H1 (cell line): ENCODE data around the gene FAM114A2. TPM values are rescaled to one million over a fixed set of nuclear protein-coding genes. Genes with fewer than 3 reads are reported as not detected.

ENCODE experiments used
- CTCF ChIA-PET: fragments of 300-600 bp; sonication (Branson Sonifier 250); formaldehyde crosslinking; loops from one replicate; lab custom pipeline; 2021; ENCODE audit not compliant: partially characterized antibody; lab: Charles Lee
- POLR2A ChIA-PET: fragments of 300-600 bp; sonication (Branson Sonifier 250); formaldehyde crosslinking; loops from one replicate; lab custom pipeline; 2021; ENCODE audit warnings: inconsistent platforms; ENCODE audit not compliant: partially characterized antibody; lab: Charles Lee
- DNase-seq, 2 experiments: peaks; one replicate each; pipeline versions ENCODE4 v3.0.0 to v3.0.0-alpha.2; 2010 to 2022; ENCODE audit warnings: low spot score in 2 of 2, low read depth in 1 of 2, mixed read lengths in 1 of 2
- FAIRE-seq: peaks from 2 replicates; lab custom pipeline; 2011; peaks lifted over from hg19 to GRCh38; lab: Jason Lieb, UNC
- H2AFZ ChIP-seq: 2 replicates; pipeline ENCODE4 v1.8.1; 2012; ENCODE audit warnings: low read length, inconsistent platforms
- H2AK5ac ChIP-seq: 2 replicates; pipeline ENCODE4 v1.6.1; 2013; ENCODE audit warnings: low read depth, low read length
- H2BK120ac ChIP-seq: replicated peaks from 2 replicates; pipeline ENCODE3; 2013; ENCODE audit warnings: low read depth, low read length, inconsistent platforms
- H2BK12ac ChIP-seq: 2 replicates; pipeline ENCODE4 v1.6.1; 2013; ENCODE audit warnings: low read depth, low read length
- H2BK15ac ChIP-seq: 2 replicates; pipeline ENCODE4 v1.6.1; 2013; ENCODE audit warnings: low read length
- H2BK20ac ChIP-seq: 2 replicates; pipeline ENCODE4 v1.6.1; 2013; ENCODE audit warnings: low read length
- H2BK5ac ChIP-seq: 2 replicates; pipeline ENCODE4 v1.6.1; 2013; ENCODE audit warnings: low read depth, low read length
- H3K14ac ChIP-seq: 2 replicates; pipeline ENCODE4 v1.6.1; 2013; ENCODE audit warnings: inconsistent platforms; ENCODE audit not compliant: insufficient read length
- H3K18ac ChIP-seq: 2 replicates; pipeline ENCODE4 v1.6.1; 2013; ENCODE audit warnings: low read length; ENCODE audit errors: extremely low read depth
- H3K23ac ChIP-seq: 2 replicates; pipeline ENCODE4 v1.6.1; 2013; ENCODE audit warnings: inconsistent platforms; ENCODE audit not compliant: insufficient read length
- H3K23me2 ChIP-seq: 2 replicates; pipeline ENCODE4 v1.6.1; 2013; ENCODE audit warnings: low read depth, low read length
- H3K27ac ChIP-seq: 2 replicates; pipeline ENCODE4 v1.6.1; 2011; ENCODE audit warnings: low read depth, low read length, inconsistent platforms
- H3K27me3 ChIP-seq, 4 experiments: replicated peaks in 1 of 4; 1 replicate in 1 of 4; 2 replicates in 3 of 4; pipeline versions ENCODE4 v1.6.1 to v1.8.1; 2011 to 2013; ENCODE audit warnings: low read length in 3 of 4, mild to moderate bottlenecking in 3 of 4, inconsistent platforms in 2 of 4, mixed read lengths in 2 of 4, moderate library complexity in 1 of 4; ENCODE audit not compliant: control insufficient read depth in 3 of 4, insufficient read depth in 3 of 4; ENCODE audit errors: extremely low read depth in 1 of 4
- H3K36me3 ChIP-seq, 4 experiments: 2 replicates each; pipeline versions ENCODE4 v1.6.1 to v1.8.1; 2011 to 2013; ENCODE audit warnings: mild to moderate bottlenecking in 4 of 4, low read length in 3 of 4, moderate library complexity in 2 of 4, control low read depth in 1 of 4, inconsistent platforms in 1 of 4; ENCODE audit not compliant: insufficient read depth in 4 of 4, control insufficient read depth in 2 of 4
- H3K4ac ChIP-seq: replicated peaks from 2 replicates; pipeline ENCODE3; 2013; ENCODE audit warnings: low read length, low read depth, mixed read lengths, inconsistent platforms; ENCODE audit not compliant: insufficient read length
- H3K4me1 ChIP-seq, 4 experiments: replicated peaks in 1 of 4; 1 replicate in 1 of 4; 2 replicates in 3 of 4; pipeline versions ENCODE4 v1.6.1 to v1.8.1; 2011 to 2013; ENCODE audit warnings: low read length in 3 of 4, inconsistent platforms in 2 of 4, mixed read lengths in 1 of 4; ENCODE audit not compliant: insufficient read depth in 4 of 4, control insufficient read depth in 3 of 4
- H3K4me2 ChIP-seq, 2 experiments: 2 replicates each; pipeline versions ENCODE4 v1.6.1 to v1.8.1; 2011 to 2013; ENCODE audit warnings: low read depth in 2 of 2, low read length in 2 of 2, control low read depth in 1 of 2, inconsistent platforms in 1 of 2, mild to moderate bottlenecking in 1 of 2; ENCODE audit not compliant: insufficient read depth in 1 of 2
- H3K4me3 ChIP-seq, 4 experiments: fragments of 200-600, 300-600 bp in 1 of 4; sonication (generic), shearing (Covaris generic), sonication (Bioruptor Twin) in 1 of 4; 2 replicates each; pipeline versions ENCODE4 v1.5.1 to v1.8.1; 2011 to 2016; ENCODE audit warnings: low read length in 4 of 4, low read depth in 3 of 4, control low read depth in 2 of 4, inconsistent platforms in 2 of 4, mild to moderate bottlenecking in 2 of 4, mixed read lengths in 1 of 4, moderate library complexity in 1 of 4; ENCODE audit not compliant: insufficient read depth in 2 of 4; ENCODE audit errors: extremely low read depth in 1 of 4
- H3K56ac ChIP-seq: replicated peaks from 2 replicates; pipeline ENCODE3; 2013; ENCODE audit warnings: low read depth, mild to moderate bottlenecking, mixed read lengths, low read length, inconsistent platforms; ENCODE audit not compliant: insufficient read length
- H3K79me1 ChIP-seq: 2 replicates; pipeline ENCODE4 v1.6.1; 2013; ENCODE audit warnings: low read depth, low read length, control low read depth
- H3K79me2 ChIP-seq, 2 experiments: 2 replicates each; pipeline versions ENCODE4 v1.6.1 to v1.8.1; 2012 to 2013; ENCODE audit warnings: low read length in 2 of 2, mild to moderate bottlenecking in 2 of 2, inconsistent platforms in 1 of 2; ENCODE audit not compliant: insufficient read depth in 2 of 2, control insufficient read depth in 1 of 2
- H3K9ac ChIP-seq, 4 experiments: replicated peaks in 1 of 4; 1 replicate in 1 of 4; 2 replicates in 3 of 4; pipeline versions ENCODE4 v1.6.1 to v1.8.1; 2011 to 2013; ENCODE audit warnings: low read depth in 3 of 4, low read length in 3 of 4, control low read depth in 2 of 4, mild to moderate bottlenecking in 2 of 4, moderate library complexity in 2 of 4, inconsistent platforms in 1 of 4; ENCODE audit errors: extremely low read depth in 1 of 4
- H3K9me3 ChIP-seq, 2 experiments: 2 replicates each; pipeline versions ENCODE4 v1.6.1 to v1.8.1; 2012 to 2013; ENCODE audit warnings: mild to moderate bottlenecking in 2 of 2, moderate library complexity in 2 of 2, control low read depth in 1 of 2, inconsistent platforms in 1 of 2, low read depth in 1 of 2, low read length in 1 of 2, mixed read lengths in 1 of 2; ENCODE audit not compliant: insufficient read depth in 2 of 2
- H4K20me1 ChIP-seq, 2 experiments: replicated peaks in 1 of 2; 2 replicates each; pipeline versions ENCODE3 to v1.8.1; 2011 to 2013; ENCODE audit warnings: inconsistent platforms in 2 of 2, low read length in 2 of 2, mild to moderate bottlenecking in 1 of 2; ENCODE audit not compliant: insufficient read depth in 2 of 2, control insufficient read depth in 1 of 2
- H4K5ac ChIP-seq: 2 replicates; pipeline ENCODE4 v1.6.1; 2013; ENCODE audit warnings: low read length, low read depth, mixed read lengths, inconsistent platforms; ENCODE audit not compliant: insufficient read length
- H4K8ac ChIP-seq: 2 replicates; pipeline ENCODE4 v1.8.0; 2013; ENCODE audit warnings: mild to moderate bottlenecking, moderate library complexity, low read length, inconsistent platforms; ENCODE audit not compliant: insufficient read depth; ENCODE audit errors: extremely low read depth
- H4K91ac ChIP-seq: replicated peaks from 2 replicates; pipeline ENCODE3; 2013; ENCODE audit warnings: low read length, mixed read lengths, inconsistent platforms; ENCODE audit not compliant: insufficient read length
- CHD1 ChIP-seq: IDR thresholded peaks from 2 replicates; pipeline ENCODE4 v1.6.1; 2012; ENCODE audit warnings: low read depth, low read length, improper control_type of control experiment
- E2F6 ChIP-seq: IDR thresholded peaks from 2 replicates; pipeline ENCODE4 v1.6.1; 2012; ENCODE audit warnings: inconsistent platforms
- EZH2 ChIP-seq: fragments of 200-600 bp; sonication (generic); IDR thresholded peaks from 2 replicates; pipeline ENCODE4 v1.7.1; 2012; ENCODE audit warnings: low read depth, mild to moderate bottlenecking, moderate library complexity, low read length, inconsistent platforms; ENCODE audit not compliant: severe bottlenecking
- KDM5A ChIP-seq: fragments of 200-600 bp; IDR thresholded peaks from 2 replicates; pipeline ENCODE4 v1.7.1; 2012; ENCODE audit warnings: mild to moderate bottlenecking, low read length, inconsistent platforms, mixed read lengths
- MAFK ChIP-seq: IDR thresholded peaks from 2 replicates; pipeline ENCODE4 v1.6.1; 2012; ENCODE audit warnings: low read depth, mild to moderate bottlenecking, improper control_type of control experiment, low read length
- POU5F1 ChIP-seq: IDR thresholded peaks from 2 replicates; pipeline ENCODE4 v1.6.1; 2011; ENCODE audit warnings: low read depth, mild to moderate bottlenecking, low read length, moderate library complexity
- SUZ12 ChIP-seq: fragments of 200-600 bp; sonication (generic); IDR thresholded peaks from 2 replicates; pipeline ENCODE4 v1.6.1; 2012; ENCODE audit warnings: mild to moderate bottlenecking, inconsistent platforms, low read length, moderate library complexity, mixed read lengths
- TCF12 ChIP-seq: IDR thresholded peaks from 2 replicates; pipeline ENCODE4 v1.6.1; 2011; ENCODE audit warnings: low read depth, mild to moderate bottlenecking, low read length
- WGBS, 2 experiments: shearing (Covaris generic) in 1 of 2; methylation state at CpG; one replicate each; pipeline versions ENCODE4 v1.1.6 to v1.1.7; 2013 to 2015; ENCODE audit warnings: low lambda C conversion rate in 2 of 2, mixed read lengths in 2 of 2, inconsistent platforms in 1 of 2, low coverage in 1 of 2, missing lambda C conversion rate in 1 of 2; ENCODE audit not compliant: insufficient replicate concordance in 2 of 2, insufficient coverage in 1 of 2, insufficient read length in 1 of 2; ENCODE audit errors: extremely low coverage in 1 of 2, missing lambda C conversion rate in 1 of 2; 5-methylcytosine and 5-hydroxymethylcytosine counted together
- polyA plus RNA-seq, 7 experiments: library from polyadenylated mRNA; depleted of rRNA in 3 of 7; stranded (reverse) in 5 of 7; unstranded in 2 of 7; fragments of >200 nt in 5 of 7; fragments of 200-250 nt in 2 of 7; gene quantifications; 1 replicate in 5 of 7; 2 replicates in 1 of 7; 4 replicates in 1 of 7; pipeline versions ENCODE4 v1.2.1 to v1.2.3, GENCODE V29; 2011 to 2013; ENCODE audit warnings: missing spikeins in 2 of 7, mixed read lengths in 2 of 7
- total RNA-seq: library from RNA; stranded (reverse); fragmentation: NEBNext Ultra II Directional; extraction: Animal tissue kit (Norgen Biotek cat#: 25700); gene quantifications from 2 replicates; pipeline ENCODE4 v1.2.1, GENCODE V29; 2021
- TF ChIP-seq, protein P1 (sequence below): IDR thresholded peaks from 2 replicates; pipeline ENCODE4 v1.6.1; 2012; ENCODE audit warnings: low read length, inconsistent platforms

FAM114A2 gene
- total and polyA plus RNA-seq, 2 of the 8 experiments (the other 6 are each of a cell fraction or from before 2014, with no cell fraction given) = 3.8 to 9.2 TPM

GRCh38 chr5:153998010-153998409, 40.7 kb downstream of the FAM114A2 start:
- H3K56ac ChIP-seq = no peak overlapping the region
- H3K4me1 ChIP-seq = no peaks in the 10 kb centered on the region
- H3K9ac ChIP-seq = no peak overlapping the region
- H2BK15ac ChIP-seq = no peak overlapping the region
- no peak overlapping the region for H4K5ac ChIP-seq
- no peaks in the 10 kb centered on the region for H3K79me2 ChIP-seq
- no peak overlapping the region for H2AK5ac ChIP-seq
- H4K8ac ChIP-seq = no peak overlapping the region
- no peaks in the 10 kb centered on the region for H3K27me3 ChIP-seq
- DNase-seq (no peak), FAIRE-seq (no peak)
- no peaks in the 10 kb centered on the region; a peak in 1 of 4 replicates for H3K9me3 ChIP-seq
- WGBS, 2 experiments = 96% methylated on average over 1 of the region's 1 CpG; no CpG with 5 or more reads in 1 of the 2 experiments
- no peak overlapping the region for H3K23ac ChIP-seq
- no peak overlapping the region for H2BK20ac ChIP-seq
- H3K14ac ChIP-seq = no peak overlapping the region
- no peak overlapping the region for H3K27ac ChIP-seq
- H3K36me3 ChIP-seq = no peaks in the 10 kb centered on the region
- no peak for TF ChIP-seq EZH2
- TF ChIP-seq SUZ12 = no peak
- no peak for TF ChIP-seq CHD1
- no peak for TF ChIP-seq E2F6
- TF ChIP-seq, protein P1, sequence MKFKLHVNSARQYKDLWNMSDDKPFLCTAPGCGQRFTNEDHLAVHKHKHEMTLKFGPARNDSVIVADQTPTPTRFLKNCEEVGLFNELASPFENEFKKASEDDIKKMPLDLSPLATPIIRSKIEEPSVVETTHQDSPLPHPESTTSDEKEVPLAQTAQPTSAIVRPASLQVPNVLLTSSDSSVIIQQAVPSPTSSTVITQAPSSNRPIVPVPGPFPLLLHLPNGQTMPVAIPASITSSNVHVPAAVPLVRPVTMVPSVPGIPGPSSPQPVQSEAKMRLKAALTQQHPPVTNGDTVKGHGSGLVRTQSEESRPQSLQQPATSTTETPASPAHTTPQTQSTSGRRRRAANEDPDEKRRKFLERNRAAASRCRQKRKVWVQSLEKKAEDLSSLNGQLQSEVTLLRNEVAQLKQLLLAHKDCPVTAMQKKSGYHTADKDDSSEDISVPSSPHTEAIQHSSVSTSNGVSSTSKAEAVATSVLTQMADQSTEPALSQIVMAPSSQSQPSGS = no peak
- TF ChIP-seq KDM5A = no peak
- TF ChIP-seq MAFK = no peak
- no peak for TF ChIP-seq TCF12
- no peak for TF ChIP-seq POU5F1
- no peak overlapping the region for H2BK12ac ChIP-seq
- no peak overlapping the region for H2BK5ac ChIP-seq
- H4K20me1 ChIP-seq = no peaks in the 10 kb centered on the region
- no peak overlapping the region for H2BK120ac ChIP-seq
- H4K91ac ChIP-seq = no peak overlapping the region
- H3K18ac ChIP-seq = no peak overlapping the region
- CTCF ChIA-PET = no interaction called here
- H3K4me2 ChIP-seq = no peak overlapping the region
- H3K4ac ChIP-seq = no peak overlapping the region
- POLR2A ChIA-PET = no interaction called here
- no peaks in the 10 kb centered on the region for H3K23me2 ChIP-seq
- H3K4me3 ChIP-seq = no peak overlapping the region
- H2AFZ ChIP-seq = no peak overlapping the region
- H3K79me1 ChIP-seq = no peaks in the 10 kb centered on the region
